ENCODE measurements around the gene NCOA1. TPM values are rescaled to one million over a fixed set of nuclear protein-coding genes. Genes with fewer than 3 reads are reported as not detected.

Gene NCOA1
- total RNA-seq, 1 experiment from 2014 or later, result 24.6 TPM

- no TSS peak for BruUV-seq (replicated peaks)
- no peak for TF ChIP-seq TCF7L2 (IDR thresholded peaks at IDR 0.05; ENCODE audit: low read depth, low read length)
- TF ChIP-seq SIN3A (IDR thresholded peaks at IDR 0.05; ENCODE audit: borderline replicate concordance, insufficient read depth, low read depth, low read length), result no peak
- TF ChIP-seq, protein P1, sequence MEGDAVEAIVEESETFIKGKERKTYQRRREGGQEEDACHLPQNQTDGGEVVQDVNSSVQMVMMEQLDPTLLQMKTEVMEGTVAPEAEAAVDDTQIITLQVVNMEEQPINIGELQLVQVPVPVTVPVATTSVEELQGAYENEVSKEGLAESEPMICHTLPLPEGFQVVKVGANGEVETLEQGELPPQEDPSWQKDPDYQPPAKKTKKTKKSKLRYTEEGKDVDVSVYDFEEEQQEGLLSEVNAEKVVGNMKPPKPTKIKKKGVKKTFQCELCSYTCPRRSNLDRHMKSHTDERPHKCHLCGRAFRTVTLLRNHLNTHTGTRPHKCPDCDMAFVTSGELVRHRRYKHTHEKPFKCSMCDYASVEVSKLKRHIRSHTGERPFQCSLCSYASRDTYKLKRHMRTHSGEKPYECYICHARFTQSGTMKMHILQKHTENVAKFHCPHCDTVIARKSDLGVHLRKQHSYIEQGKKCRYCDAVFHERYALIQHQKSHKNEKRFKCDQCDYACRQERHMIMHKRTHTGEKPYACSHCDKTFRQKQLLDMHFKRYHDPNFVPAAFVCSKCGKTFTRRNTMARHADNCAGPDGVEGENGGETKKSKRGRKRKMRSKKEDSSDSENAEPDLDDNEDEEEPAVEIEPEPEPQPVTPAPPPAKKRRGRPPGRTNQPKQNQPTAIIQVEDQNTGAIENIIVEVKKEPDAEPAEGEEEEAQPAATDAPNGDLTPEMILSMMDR (IDR thresholded peaks at IDR 0.05), result no peak
- no peak for TF ChIP-seq POLR2AphosphoS5 (IDR thresholded peaks at IDR 0.05; ENCODE audit: low read depth, low read length)
- no peak for TF ChIP-seq REST (IDR thresholded peaks at IDR 0.05; ENCODE audit: insufficient read depth in 1 of 2, low read depth in 2 of 2, low read length in 1 of 2)
- H3K4me3 ChIP-seq (ENCODE audit: low read depth in 2 of 2, low read length in 2 of 2), result no peak overlapping the region
- intact Hi-C loops (cut with micrococcal nuclease; ENCODE audit: unreplicated experiment), result no loop called here
- H3K27ac ChIP-seq (ENCODE audit: low read length), result no peak overlapping the region
- DNase-seq (ENCODE audit: low read depth, low spot score) (no peak), ATAC-seq (no peak)
- in situ Hi-C loops (cut with HindIII; ENCODE audit: low pct_unique_long_range_greater_than_20kb, low sequenced_read_pairs), result no loop called here
- no peaks in the 10 kb centered on the region for H3K27me3 ChIP-seq (ENCODE audit: control insufficient read depth, insufficient read depth, low read length)
- POLR2A ChIA-PET, result no interaction called here
- H3K36me3 ChIP-seq (ENCODE audit: control insufficient read depth, insufficient read depth, low read length), result peaks cover 15% of the 10 kb centered on the region
- no peaks in the 10 kb centered on the region for H3K9me3 ChIP-seq (ENCODE audit: control insufficient read depth, insufficient read depth, low read depth, low read length)
- CTCF ChIA-PET, result no interaction called here
- H3K4me1 ChIP-seq (ENCODE audit: control insufficient read depth, insufficient read depth, low read length), result peaks cover 4% of the 10 kb centered on the region; the same call in 1 of the 2 replicates
Measured at GRCh38 chr2:24813691-24814137, 322.7 kb downstream of the NCOA1 start.

DNA sequence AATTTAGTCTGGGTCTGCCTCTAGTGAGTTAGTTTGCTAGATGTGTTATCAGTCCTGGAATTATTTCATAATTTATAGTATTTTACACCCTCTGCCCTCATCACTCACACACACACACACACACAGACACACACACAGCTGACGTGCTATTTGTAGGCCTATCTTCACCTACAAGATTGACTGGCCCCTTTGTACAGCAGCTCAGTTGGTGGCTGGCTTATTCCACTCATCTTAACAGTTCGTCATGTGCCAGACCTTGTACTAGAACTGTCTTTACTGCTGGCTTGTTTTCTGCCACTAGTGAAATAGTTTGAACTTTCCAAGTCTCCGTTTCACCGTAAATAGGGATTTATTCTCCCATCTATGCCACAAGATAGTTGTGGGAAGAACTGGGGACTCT is 323.5 kb downstream of the NCOA1 start:
- Histone ChIP-seq H3K27ac (ENCODE audit: low read length) (no peak overlapping the region), H3K27me3 (ENCODE audit: control insufficient read depth, insufficient read depth, low read length) (no peaks in the 10 kb centered on the region), H3K4me1 (ENCODE audit: control insufficient read depth, insufficient read depth, low read length) (no peaks in the 10 kb centered on the region), H3K4me3 (ENCODE audit: low read depth in 2 of 2, low read length in 2 of 2) (no peak overlapping the region), H3K36me3 (ENCODE audit: control insufficient read depth, insufficient read depth, low read length) (peaks cover 17% of the 10 kb centered on the region), H3K9me3 (ENCODE audit: control insufficient read depth, insufficient read depth, low read depth, low read length) (no peaks in the 10 kb centered on the region)
- POLR2A ChIA-PET, result no interaction called here
- no peak for DNase-seq (ENCODE audit: low read depth, low spot score)
- ATAC-seq, result no peak
- intact Hi-C loops (cut with micrococcal nuclease; ENCODE audit: unreplicated experiment) (no loop called here), in situ Hi-C loops (cut with HindIII; ENCODE audit: low pct_unique_long_range_greater_than_20kb, low sequenced_read_pairs) (no loop called here)
- no TSS peak for BruUV-seq (replicated peaks)
- no peak for TF ChIP-seq REST (IDR thresholded peaks at IDR 0.05; ENCODE audit: insufficient read depth in 1 of 2, low read depth in 2 of 2, low read length in 1 of 2)
- no peak for TF ChIP-seq SIN3A (IDR thresholded peaks at IDR 0.05; ENCODE audit: borderline replicate concordance, insufficient read depth, low read depth, low read length)
- TF ChIP-seq POLR2AphosphoS5 (IDR thresholded peaks at IDR 0.05; ENCODE audit: low read depth, low read length), result no peak
- no peak for TF ChIP-seq TCF7L2 (IDR thresholded peaks at IDR 0.05; ENCODE audit: low read depth, low read length)
- TF ChIP-seq, protein P1 (IDR thresholded peaks at IDR 0.05), result no peak
- CTCF ChIA-PET, result no interaction called here

Data from Panc1 (cell line).